GM12878 (cell line): ENCODE data around the gene ZNF160.
"Not testable (repeated sequence)": the region's sequence is repeated elsewhere in the genome, so short reads cannot be mapped to it uniquely, and the experiment has no call there.

Experiments used
- BACH1 ChIP-seq: fragments of 450-650 bp; IDR thresholded peaks from 2 replicates; pipeline ENCODE4 v1.6.1; 2017; ENCODE audit warnings: mild to moderate bottlenecking, borderline replicate concordance
- BRCA1 ChIP-seq: IDR thresholded peaks from 2 replicates; pipeline ENCODE4 v1.6.1; 2011; ENCODE audit warnings: low read depth, low read length, improper control_type of control experiment
- FOXM1 ChIP-seq: IDR thresholded peaks from 2 replicates; pipeline ENCODE4 v1.6.1; 2012; ENCODE audit warnings: low read depth, mild to moderate bottlenecking, inconsistent platforms, low read length, moderate library complexity
- MTA2 ChIP-seq: fragments of 450-650 bp; IDR thresholded peaks from 2 replicates; pipeline ENCODE4 v1.6.1; 2016; ENCODE audit warnings: low read depth, mild to moderate bottlenecking, moderate library complexity
- RAD51 ChIP-seq: fragments of 450-650 bp; IDR thresholded peaks from 2 replicates; pipeline ENCODE4 v1.6.1; 2016; ENCODE audit warnings: moderate library complexity, mild to moderate bottlenecking, inconsistent platforms
- SPI1 ChIP-seq: IDR thresholded peaks from 2 replicates; pipeline ENCODE4 v1.6.1; 2011; ENCODE audit warnings: low read depth, mild to moderate bottlenecking, low read length, moderate library complexity, borderline replicate concordance; ENCODE audit not compliant: insufficient read depth

GRCh38 chr19:53028306-53028705 is 74.9 kb downstream of the ZNF160 start:
- not testable (repeated sequence) for TF ChIP-seq BRCA1, SPI1, FOXM1, BACH1, MTA2, RAD51
